B cell (primary cell): ENCODE data around the gene HOXB3.

Experiments used
- CTCF ChIP-seq: fragments of 200-600 bp; IDR thresholded peaks from one replicate; pipeline ENCODE4 v1.8.0; 2022; ENCODE audit warnings: antibody characterized with exemption, mild to moderate bottlenecking
- EZH2 ChIP-seq: IDR thresholded peaks from 2 replicates; pipeline ENCODE4 v1.6.1; 2012; ENCODE audit warnings: borderline replicate concordance, low read depth, mild to moderate bottlenecking, moderate library complexity, low read length; ENCODE audit not compliant: insufficient read depth, poor library complexity, severe bottlenecking

DNA sequence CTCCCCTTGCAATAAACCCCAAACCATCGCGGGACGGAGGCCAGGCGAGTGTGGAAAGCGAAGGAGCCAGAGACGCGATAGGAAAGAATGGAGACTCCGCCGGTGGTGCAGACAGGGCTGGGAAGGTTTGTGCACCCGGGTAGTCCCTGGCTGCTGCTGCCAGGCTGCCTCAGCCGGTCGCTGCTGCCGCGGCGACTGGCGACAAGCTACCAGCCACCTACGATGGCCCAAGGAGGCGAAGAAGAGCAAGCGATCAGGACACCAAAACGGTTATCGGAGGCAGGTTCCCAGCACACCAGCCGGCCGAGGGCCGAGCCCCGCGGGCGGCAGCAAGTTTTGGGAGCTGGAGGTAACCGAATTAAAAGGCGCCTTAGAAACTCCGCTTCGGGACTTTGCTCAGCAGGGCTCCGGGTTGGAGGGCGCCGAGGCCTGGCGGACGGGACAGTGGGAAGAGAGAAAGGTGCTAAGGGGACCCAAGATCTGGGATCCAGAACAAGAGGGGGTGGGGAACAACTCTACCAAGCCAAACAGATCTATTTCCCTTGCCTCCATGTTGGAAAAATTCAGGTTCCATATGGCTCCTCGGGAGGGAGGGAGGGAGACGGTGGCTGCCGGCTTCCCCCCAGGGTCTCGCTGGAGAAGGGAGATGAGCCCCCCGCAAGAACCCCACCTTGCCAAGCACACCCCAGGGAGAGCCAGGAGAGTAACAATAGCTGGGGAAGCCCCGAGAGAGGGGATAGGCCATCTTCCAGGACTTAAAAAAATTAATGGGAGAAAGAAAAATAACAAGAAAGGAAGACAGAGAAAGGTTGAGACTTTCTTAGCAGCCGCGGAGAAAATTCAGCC lies 35.4 kb downstream of the HOXB3 start:
- TF ChIP-seq CTCF (no peak), EZH2 (no peak)
